ELF-1 (cell line): Measurements from ENCODE around the gene RPS5.

Source experiments
- DNase-seq: peaks from one replicate; pipeline ENCODE4 v3.0.0-alpha.2; 2016; ENCODE audit warnings: low read depth, low spot score

The RPS5 gene

GRCh38 chr19:58385313-58385890, 1.7 kb upstream of the RPS5 start:
- DNase-seq = no peak

- no peak for DNase-seq
Measured at GRCh38 chr19:58385891-58386575, 1.0 kb upstream of the RPS5 start.

GRCh38 chr19:58387338-58388174, 487 bp downstream of the RPS5 start:
- DNase-seq = no peak

- no peak for DNase-seq
Measured at GRCh38 chr19:58388175-58388526, 1.1 kb downstream of the RPS5 start.

GRCh38 chr19:58392945-58393724, 6.1 kb downstream of the RPS5 start:
- DNase-seq = no peak

GRCh38 chr19:58393725-58394033, 6.6 kb downstream of the RPS5 start:
- no peak for DNase-seq

- no peak for DNase-seq
Measured at GRCh38 chr19:58394821-58395219, 7.8 kb downstream of the RPS5 start.

- DNase-seq = peak; percentile 69
Measured at GRCh38 chr19:58395220-58395978, 8.3 kb downstream of the RPS5 start, which contains the start of gene RNF225. RNF225 (plus strand) TSS chr19:58395656; CDS start chr19:58396090, 434 bp downstream.

GRCh38 chr19:58395979-58396627, 9.0 kb downstream of the RPS5 start:
- no peak for DNase-seq

GRCh38 chr19:58396691-58397532, 9.8 kb downstream of the RPS5 start:
- DNase-seq = no peak

- no peak for DNase-seq
Measured at GRCh38 chr19:58397533-58398037, 10.5 kb downstream of the RPS5 start.

- DNase-seq = no peak
Measured at GRCh38 chr19:58398087-58398486, 11.0 kb downstream of the RPS5 start.

GRCh38 chr19:58398545-58398944, 11.5 kb downstream of the RPS5 start:
- DNase-seq = no peak

- DNase-seq = no peak
Measured at GRCh38 chr19:58399903-58400302, 12.8 kb downstream of the RPS5 start.

- no peak for DNase-seq
Measured at GRCh38 chr19:58400316-58400915, 13.3 kb downstream of the RPS5 start.

- DNase-seq = peak; percentile 100
Measured at GRCh38 chr19:58400916-58401839, 14.1 kb downstream of the RPS5 start.

- DNase-seq = no peak
Measured at GRCh38 chr19:58401840-58402421, 14.9 kb downstream of the RPS5 start.
